22Rv1 (cell line): ENCODE results near the gene MYO1D.

Experiments used
- ZFX ChIP-seq: fragments of 450-650 bp; IDR thresholded peaks from 2 replicates; pipeline ENCODE4 v1.6.1; 2017; ENCODE audit warnings: antibody characterized with exemption, borderline replicate concordance
- TF ChIP-seq, protein P1 (sequence below): fragments of 450-650 bp; IDR thresholded peaks from 2 replicates; pipeline ENCODE4 v1.5.1; 2017; ENCODE audit warnings: mild to moderate bottlenecking

DNA sequence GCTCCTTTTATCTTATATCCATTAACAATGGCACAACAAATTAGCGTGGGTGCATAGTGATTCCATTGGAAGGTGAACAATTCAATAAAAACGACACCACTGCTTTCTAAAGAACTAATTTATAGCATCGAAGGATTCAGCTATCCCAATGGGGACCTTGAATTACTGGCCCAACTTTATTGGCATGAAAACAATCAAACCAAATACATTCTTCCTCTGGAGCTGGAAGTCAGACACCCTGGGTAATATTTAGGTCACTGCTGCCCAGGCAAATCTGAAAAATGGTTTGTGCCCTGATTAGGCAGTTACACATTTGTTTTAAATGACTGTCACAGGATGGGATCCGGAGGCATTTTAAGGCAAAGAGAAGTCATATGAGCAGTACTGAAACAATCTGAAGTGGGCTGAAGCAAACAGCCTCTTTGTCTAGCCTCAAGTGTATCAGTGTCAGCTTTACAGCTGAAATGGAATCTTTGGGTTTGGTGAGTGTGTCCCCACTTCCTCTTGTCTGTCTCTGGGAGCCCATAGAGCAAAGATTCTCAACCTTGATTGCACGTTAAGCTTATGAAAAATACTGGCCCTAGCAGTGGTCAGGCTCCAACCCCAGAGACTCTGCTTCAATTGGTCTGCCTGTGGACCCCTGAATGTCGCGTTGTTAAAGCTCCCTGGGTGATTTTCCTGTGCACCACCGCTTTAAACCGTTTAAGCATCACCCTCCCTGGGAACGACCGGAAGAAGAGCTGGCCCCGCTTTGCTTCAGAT, 359.8 kb downstream of the MYO1D start:
- TF ChIP-seq, protein P1, sequence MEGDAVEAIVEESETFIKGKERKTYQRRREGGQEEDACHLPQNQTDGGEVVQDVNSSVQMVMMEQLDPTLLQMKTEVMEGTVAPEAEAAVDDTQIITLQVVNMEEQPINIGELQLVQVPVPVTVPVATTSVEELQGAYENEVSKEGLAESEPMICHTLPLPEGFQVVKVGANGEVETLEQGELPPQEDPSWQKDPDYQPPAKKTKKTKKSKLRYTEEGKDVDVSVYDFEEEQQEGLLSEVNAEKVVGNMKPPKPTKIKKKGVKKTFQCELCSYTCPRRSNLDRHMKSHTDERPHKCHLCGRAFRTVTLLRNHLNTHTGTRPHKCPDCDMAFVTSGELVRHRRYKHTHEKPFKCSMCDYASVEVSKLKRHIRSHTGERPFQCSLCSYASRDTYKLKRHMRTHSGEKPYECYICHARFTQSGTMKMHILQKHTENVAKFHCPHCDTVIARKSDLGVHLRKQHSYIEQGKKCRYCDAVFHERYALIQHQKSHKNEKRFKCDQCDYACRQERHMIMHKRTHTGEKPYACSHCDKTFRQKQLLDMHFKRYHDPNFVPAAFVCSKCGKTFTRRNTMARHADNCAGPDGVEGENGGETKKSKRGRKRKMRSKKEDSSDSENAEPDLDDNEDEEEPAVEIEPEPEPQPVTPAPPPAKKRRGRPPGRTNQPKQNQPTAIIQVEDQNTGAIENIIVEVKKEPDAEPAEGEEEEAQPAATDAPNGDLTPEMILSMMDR = no peak
- no peak for TF ChIP-seq ZFX
